ENCODE measurements around the gene CELSR2.
A peak's percentile ranks its signal among the peaks of the same experiment; 100 is the strongest.
"Not testable (repeated sequence)": the region's sequence is repeated elsewhere in the genome, so short reads cannot be mapped to it uniquely, and the experiment has no call there.

CELSR2 gene

GRCh38 chr1:109281680-109282496, 32.5 kb downstream of the CELSR2 start:
- no peak for DNase-seq

GRCh38 chr1:109282497-109282951, 33.2 kb downstream of the CELSR2 start:
- DNase-seq = no peak

- peak; percentile 93 to 94 for DNase-seq
Measured at GRCh38 chr1:109282952-109283747, 33.8 kb downstream of the CELSR2 start, which contains the start of gene PSRC1. Gene PSRC1, minus strand, starts transcription at chr1:109283145.

- no peak for DNase-seq
Measured at GRCh38 chr1:109283748-109284600, 34.6 kb downstream of the CELSR2 start.

- DNase-seq = not testable (repeated sequence)
Measured at GRCh38 chr1:109286762-109287161, 37.4 kb downstream of the CELSR2 start.

GRCh38 chr1:109290137-109290536, 40.8 kb downstream of the CELSR2 start:
- no peak for DNase-seq

- no peak for DNase-seq
Measured at GRCh38 chr1:109290998-109291397, 41.7 kb downstream of the CELSR2 start.

- no peak for DNase-seq
Measured at GRCh38 chr1:109292364-109292763, 43.0 kb downstream of the CELSR2 start.

- no peak for DNase-seq
Measured at GRCh38 chr1:109293026-109293425, 43.7 kb downstream of the CELSR2 start.

- no peak for DNase-seq
Measured at GRCh38 chr1:109294481-109294880, 45.1 kb downstream of the CELSR2 start.

GRCh38 chr1:109295712-109296415, 46.5 kb downstream of the CELSR2 start:
- DNase-seq = no peak

- no peak for DNase-seq
Measured at GRCh38 chr1:109296782-109297181, 47.4 kb downstream of the CELSR2 start.

GRCh38 chr1:109298666-109299557, 49.6 kb downstream of the CELSR2 start:
- DNase-seq = no peak

- no peak for DNase-seq
Measured at GRCh38 chr1:109299558-109300343, 50.4 kb downstream of the CELSR2 start.

- no peak for DNase-seq
Measured at GRCh38 chr1:109300650-109301151, 51.4 kb downstream of the CELSR2 start.

- DNase-seq = no peak
Measured at GRCh38 chr1:109301874-109302273, 52.5 kb downstream of the CELSR2 start.

- no peak for DNase-seq
Measured at GRCh38 chr1:109304226-109304920, 55.0 kb downstream of the CELSR2 start.

- DNase-seq = not testable (repeated sequence)
Measured at GRCh38 chr1:109305991-109306390, 56.7 kb downstream of the CELSR2 start.

GRCh38 chr1:109306832-109307273, 57.5 kb downstream of the CELSR2 start, which contains the start of gene MYBPHL:
Gene MYBPHL, minus strand, starts transcription at chr1:109307011. Its CDS starts 20 bp downstream, at chr1:109306991.
- DNase-seq = peak in 1 of 2 experiments; percentile 5

Data from NCI-H2081 (cell line).